Left ventricle myocardium superior (tissue), 1 donor: ENCODE measurements around the gene SLC25A38. TPM values are rescaled to one million over a fixed set of nuclear protein-coding genes. Genes with fewer than 3 reads are reported as not detected.

ENCODE experiments used
- ATAC-seq: fragments of 200-7000 bp; cut with Tn5 transposase; one replicate; pipeline ENCODE4 v1.9.1; 2020; ENCODE audit warnings: mild to moderate bottlenecking, moderate library complexity
- DNase-seq: peaks from one replicate; pipeline ENCODE4 v3.0.0-alpha.2; 2020
- intact Hi-C: fragments of 100-400 bp; cut with micrococcal nuclease; formaldehyde crosslinking; loops from one replicate; pipeline ENCODE4 v1.11.0; 2022
- total RNA-seq: library from RNA; stranded (reverse); fragmentation: NEBNext Ultra II Directional; extraction: Animal tissue kit (Norgen Biotek cat#: 25700); gene quantifications from one replicate; pipeline ENCODE4 v1.2.1, GENCODE V29; 2021
- donor health status: DM: no; HTN: yes; CAD: no; lungs with severe emphysema.

The SLC25A38 gene
- total RNA-seq, 1 donor from 2014 or later = 15.4 TPM

DNA sequence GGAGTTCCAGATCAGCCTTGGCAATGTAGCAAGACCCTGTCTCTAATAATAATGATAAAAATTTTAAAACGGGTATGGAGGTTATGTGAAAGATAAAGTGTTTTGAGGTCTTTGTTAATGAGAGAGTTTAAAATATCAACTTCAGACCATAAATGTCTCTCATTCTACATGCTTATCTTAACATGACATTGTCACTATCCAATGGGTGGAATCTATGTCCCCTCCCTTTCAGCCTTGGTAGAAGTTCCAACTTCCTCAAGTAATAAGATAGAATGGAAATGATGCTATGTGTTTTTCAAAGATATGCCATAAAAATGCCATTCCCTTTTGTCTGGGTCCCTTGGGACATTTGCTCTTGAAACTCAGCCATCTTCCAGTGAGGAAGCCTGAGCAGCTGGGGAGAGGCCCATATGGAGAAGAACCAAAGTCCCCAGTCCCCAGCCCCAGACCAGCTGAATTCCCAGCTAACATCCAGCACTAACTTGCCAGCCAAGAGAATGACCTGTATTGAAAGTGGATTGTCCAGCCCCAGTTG is 40.3 kb downstream of the SLC25A38 start:
- intact Hi-C loops = no loop called here
- ATAC-seq (no peak), DNase-seq (no peak)

DNA sequence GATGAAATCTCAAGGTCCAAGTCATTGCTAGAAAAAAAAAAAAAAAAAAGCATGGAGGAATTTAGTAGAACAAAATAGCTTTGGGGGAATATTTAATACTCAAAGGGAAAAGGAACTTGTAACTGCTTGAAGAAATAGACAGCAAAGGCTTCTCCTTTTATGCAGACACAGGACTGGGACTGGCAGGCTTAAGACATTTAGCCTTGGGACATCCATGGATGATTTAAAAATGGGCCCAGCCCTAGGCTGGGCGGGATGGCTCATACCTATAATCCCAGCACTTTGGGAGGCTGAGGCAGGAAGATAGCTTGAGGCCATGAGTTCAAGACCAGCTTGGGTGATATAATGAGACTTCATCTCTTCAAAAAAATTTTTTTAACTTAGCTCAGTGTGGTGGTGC is 43.1 kb downstream of the SLC25A38 start:
- DNase-seq = no peak
- no peak for ATAC-seq
- intact Hi-C loops = no loop called here

DNA sequence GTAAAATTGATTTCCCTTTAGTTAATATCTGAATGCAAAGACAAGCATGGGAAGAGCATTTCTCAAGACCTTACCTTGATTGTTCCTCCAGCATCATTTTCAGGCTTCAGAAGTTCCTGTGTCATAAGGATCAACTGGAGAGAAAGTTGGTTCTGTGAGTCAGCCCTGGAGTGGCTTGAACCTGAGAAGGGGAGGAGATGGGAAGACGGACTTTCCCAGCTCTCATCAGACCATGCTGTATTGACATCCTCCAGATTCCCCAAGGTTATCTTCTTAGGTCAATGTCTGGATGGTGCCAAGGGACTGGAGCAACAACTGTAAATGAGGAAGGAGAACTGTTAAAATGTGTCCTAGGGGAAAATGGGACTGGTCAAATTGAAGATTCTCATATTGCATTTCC is 44.3 kb downstream of the SLC25A38 start:
- intact Hi-C loops = no loop called here
- DNase-seq (no peak), ATAC-seq (no peak)

DNA sequence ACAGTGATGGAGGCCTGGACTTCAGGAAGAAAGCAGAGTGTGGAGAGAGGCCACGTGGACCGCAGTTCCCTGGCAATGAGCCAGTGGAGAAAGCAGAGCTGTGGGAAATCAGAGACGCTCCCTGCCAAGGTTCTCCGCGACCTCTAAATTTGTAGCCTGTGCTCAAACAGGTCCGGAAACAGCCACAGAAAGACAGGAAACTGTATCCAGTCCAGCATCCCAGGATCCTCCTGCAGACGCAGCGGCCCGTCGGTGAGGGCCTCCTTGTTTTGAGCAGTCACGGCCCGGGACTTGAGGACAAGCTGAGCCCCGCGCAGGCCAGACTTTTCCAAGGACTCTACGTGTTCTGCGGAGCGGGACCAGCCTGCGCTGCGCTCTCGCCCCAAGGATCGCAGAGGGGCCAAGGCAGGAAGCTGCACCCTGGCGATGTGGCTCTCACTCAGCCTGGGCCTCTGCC is 45.6 kb downstream of the SLC25A38 start:
- intact Hi-C loops = no loop called here
- DNase-seq = peak; percentile 40
- peak; percentile 75 for ATAC-seq

DNA sequence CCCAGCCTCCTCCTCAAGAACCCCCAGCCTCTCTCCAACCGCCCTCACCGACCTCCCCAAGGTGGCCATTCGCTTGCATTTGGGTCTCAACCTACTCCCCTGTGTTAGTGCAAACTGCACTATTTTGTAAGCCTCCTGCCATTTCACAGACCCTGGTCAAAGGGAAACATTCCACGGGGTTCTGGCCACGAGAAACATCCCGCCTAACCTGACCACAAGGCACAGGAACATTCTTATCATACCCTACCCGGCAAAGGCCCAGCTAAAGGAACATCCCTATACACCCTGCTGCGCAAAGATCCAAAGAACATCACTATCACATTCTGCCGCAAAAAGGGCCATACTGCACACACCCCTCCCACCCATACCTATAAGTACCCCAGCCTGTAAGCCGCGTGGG is 46.3 kb downstream of the SLC25A38 start:
- intact Hi-C loops = no loop called here
- ATAC-seq (no peak), DNase-seq (no peak)

DNA sequence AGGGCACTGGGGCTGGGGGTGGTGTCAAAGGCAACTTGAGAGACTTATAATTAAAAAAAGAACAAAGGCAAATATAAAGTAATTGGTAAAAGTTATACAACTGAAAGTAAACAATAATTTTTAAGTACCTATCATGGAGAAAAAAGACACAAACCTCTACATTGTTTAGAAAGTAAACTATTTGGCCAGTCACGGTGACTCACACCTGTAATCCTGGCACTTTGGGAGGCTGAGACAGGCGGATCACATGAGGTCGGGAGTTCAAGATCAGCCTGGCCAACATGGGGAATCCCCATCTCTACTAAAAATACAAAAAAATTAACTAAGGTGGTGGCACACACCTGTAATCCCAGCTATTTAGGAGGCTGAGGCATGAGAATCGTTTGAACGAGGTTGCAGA is 49.2 kb downstream of the SLC25A38 start:
- intact Hi-C loops = no loop called here
- ATAC-seq (no peak), DNase-seq (no peak)

DNA sequence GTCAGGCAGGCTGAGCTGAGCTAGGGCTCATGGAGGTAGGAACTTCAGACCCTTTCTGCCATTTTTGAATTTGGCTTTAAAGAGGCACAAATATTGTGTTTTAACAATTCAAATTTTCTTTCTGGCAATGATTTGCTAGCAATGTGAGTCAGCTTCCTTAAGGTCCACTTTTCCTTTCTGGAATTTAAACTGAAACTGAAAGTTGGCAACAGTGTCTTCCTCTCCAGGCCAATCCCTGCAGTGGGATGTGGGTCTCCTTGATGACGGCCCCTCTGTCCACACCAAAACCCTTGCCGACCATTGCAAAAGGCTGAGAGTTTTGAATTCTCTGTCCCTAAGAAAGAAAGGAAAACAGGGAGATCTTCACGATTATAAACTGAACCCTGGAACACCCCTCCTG is 50.5 kb downstream of the SLC25A38 start:
- ATAC-seq = no peak
- intact Hi-C loops = no loop called here
- DNase-seq = no peak

DNA sequence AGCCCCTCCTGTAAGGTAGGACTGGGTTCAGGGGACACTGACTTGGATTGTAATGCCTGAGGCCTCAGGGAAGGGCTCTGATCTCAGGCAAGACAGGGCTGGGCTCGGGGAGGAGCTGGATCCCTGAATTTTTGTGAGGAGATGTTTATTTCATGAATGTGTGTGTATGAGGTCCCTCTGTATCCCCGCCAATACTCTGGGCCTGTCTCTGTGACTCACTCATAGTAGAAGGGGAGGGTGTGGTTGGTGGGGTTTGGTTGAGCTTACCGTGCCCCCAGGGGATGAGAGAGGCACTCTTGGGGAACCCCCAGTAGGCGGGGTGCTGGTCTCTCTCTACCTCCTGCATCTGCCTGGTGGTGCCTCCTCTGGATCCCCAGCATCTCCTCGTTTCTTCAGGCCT is 51.4 kb downstream of the SLC25A38 start:
- no peak for DNase-seq
- intact Hi-C loops = no loop called here
- ATAC-seq = no peak

DNA sequence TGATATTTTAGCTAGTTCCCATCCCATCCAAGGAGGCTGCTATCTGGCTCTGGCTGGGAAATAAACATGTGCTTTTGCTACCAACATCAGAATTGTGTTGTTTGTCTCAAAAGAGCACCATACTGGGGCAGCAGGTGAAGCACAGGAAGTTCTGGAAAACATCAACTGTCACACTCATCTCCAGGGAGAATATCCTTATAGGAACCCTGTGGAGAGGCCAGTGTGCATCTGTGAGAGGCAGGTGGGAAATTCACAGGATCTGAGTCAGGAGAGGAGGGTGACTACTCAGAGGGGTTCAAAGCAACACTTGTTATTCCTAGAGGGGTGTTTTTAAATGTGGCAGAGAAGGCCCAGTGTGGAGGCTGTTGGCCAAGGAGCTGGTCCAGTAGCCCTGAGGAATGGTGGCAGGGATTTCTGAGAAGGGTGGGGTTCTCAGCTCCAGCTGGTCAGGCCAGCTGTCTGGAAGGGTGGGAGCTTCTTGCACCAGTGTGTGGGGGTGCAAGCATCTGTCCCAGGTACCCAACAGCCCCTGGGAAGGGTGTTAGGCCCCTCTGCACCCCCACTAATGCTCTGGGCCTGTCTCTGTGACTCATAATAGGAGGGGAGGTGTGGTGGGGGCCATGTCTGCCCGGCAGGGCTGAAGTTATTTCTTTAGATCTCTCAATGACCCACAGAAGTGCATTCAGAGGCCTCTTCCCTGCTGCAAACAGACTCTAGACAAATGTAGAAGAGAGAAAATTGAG is 52.0 kb downstream of the SLC25A38 start:
- DNase-seq = no peak
- intact Hi-C loops = no loop called here
- no peak for ATAC-seq

DNA sequence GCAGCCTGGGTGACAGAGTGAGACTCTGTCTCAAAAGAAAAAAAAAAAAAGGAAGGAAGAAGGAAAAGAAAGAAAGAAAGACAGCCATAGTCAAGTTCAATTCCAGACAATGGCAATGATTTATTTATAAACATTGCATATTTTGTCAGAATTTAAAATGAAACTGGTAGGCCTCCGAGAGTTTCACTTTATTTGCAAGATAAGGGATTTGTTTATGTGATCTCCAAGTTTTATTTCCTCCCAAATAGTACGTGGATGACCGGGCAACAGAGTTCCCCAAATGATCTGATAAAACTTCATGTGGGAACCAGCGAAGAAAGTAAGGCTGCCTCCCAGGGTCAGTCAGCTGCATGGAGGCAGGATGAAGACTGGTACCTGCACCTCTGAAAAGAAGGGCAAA is 55.7 kb downstream of the SLC25A38 start:
- ATAC-seq = no peak
- no peak for DNase-seq
- intact Hi-C loops = no loop called here

DNA sequence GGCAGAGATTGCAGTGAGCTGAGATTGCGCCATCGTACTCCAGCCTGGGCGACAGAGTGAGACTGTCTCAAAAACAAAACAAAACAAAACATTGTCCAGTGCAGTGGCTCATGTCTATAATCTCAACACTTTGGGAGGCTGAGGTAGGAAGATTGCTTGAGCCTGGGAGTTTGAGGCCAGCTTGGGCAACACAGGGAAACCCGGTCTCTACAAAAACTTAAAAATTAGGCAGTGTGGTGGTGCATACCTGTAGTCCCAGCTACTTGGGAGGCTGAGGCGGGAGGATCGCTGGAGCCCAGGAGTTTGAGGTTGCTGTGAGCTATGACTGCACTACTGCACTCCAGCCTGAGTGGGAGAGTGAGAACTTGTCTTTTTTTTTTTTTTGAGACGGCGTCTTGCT is 57.1 kb downstream of the SLC25A38 start:
- DNase-seq (no peak), ATAC-seq (no peak)
- intact Hi-C loops = no loop called here

DNA sequence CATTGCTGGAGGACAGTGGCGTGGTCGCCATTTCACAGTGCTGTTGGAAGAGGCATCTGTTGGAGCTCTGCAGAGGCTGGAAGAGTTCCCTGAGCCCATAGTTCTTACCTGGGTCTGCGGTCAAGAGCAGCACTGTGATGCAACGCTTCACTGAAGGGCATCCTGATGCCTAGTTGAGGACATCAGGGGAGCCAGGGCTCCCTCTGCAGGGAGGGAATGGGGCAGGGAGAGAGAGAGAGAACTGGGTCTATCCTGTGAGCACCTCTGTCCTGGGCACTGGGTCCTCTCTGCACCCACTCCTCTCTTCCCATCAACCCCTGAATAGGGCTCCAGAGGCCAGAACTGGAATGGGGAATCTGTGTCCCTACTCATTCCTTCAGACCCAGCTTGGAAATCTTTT is 60.4 kb downstream of the SLC25A38 start:
- ATAC-seq (no peak), DNase-seq (no peak)
- intact Hi-C loops = no loop called here

DNA sequence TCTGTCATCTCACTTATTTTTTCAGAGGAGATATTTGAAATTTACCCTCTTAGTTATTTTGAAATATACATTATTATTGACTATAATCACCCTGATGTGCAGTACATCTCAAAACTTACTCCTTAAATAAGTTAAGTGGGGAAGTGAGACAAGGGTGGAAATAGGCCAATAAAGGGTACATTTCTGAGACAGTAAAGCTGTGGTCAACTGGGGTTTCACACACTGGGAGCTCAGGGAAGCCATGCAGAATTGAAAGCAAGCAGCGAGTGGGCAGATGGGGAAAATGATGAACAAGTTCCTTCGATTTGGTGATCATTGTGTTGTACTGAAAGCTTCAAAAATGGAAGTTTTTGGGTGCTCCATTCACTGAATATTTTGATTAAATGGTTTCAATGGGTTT is 62.8 kb downstream of the SLC25A38 start:
- no peak for DNase-seq
- intact Hi-C loops = no loop called here
- ATAC-seq = no peak

DNA sequence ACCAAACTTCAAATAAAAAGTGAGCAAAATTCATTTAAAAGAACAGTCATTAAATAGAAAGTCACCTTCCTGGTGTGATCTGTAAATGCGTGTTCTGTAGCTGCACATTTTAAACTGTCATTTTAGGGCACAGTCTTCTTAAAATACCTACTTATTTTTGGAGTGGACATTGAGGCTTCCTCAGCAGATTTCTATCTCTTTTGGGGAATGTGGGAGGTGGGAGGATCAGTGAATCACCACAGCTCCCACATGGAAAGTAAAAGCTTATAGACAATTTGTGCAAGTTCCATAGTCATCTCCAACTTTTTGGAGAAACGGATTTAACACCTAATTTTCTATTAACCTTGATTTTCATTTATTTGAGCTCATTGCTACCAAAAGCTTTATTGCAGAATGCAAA is 63.3 kb downstream of the SLC25A38 start:
- no peak for DNase-seq
- no peak for ATAC-seq
- intact Hi-C loops = no loop called here

Other genes with a start within 250 kb of the SLC25A38 start
- 11.2 TPM for gene CSRNP1, start 229.8 kb upstream of the SLC25A38 start, total RNA-seq
- 263 TPM for gene XIRP1, start 190.8 kb upstream of the SLC25A38 start, total RNA-seq
- 1.7 TPM for gene CX3CR1, start 103.3 kb upstream of the SLC25A38 start, total RNA-seq
- gene CCR8, start 53.7 kb upstream of the SLC25A38 start, total RNA-seq = not detected
- gene RPSA, start 23.4 kb downstream of the SLC25A38 start, total RNA-seq = 372 TPM
- not detected for gene MOBP, start 84.3 kb downstream of the SLC25A38 start, total RNA-seq